GDM1 (cell line): ENCODE results near the gene ARHGAP23.
"Not testable (repeated sequence)": the region's sequence is repeated elsewhere in the genome, so short reads cannot be mapped to it uniquely, and the experiment has no call there.

Experiments used
- DNase-seq: peaks from one replicate; lab custom pipeline; 2025; lab: John Stamatoyannopoulos, UW

Gene ARHGAP23

DNA sequence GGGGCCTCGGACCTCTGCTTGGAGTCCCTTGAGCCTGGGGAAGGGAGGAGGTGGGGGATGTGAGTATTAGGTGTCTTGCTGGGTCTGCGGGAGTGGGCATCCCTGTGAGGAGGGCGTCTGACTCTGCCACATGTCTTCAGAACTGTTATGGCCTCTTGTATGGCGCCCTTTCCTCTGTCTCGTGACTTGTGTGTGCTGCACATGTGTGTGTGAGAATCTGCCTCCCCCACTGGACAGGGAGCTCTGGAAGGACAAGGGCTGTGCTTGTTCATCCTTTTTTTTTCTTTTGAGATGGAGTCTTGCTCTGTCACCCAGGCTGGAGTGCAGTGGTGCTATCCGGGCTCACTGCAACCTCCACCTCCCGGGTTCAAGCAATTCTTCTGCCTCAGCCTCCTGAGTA lies 33.4 kb downstream of the ARHGAP23 start:
- DNase-seq, result no peak

DNA sequence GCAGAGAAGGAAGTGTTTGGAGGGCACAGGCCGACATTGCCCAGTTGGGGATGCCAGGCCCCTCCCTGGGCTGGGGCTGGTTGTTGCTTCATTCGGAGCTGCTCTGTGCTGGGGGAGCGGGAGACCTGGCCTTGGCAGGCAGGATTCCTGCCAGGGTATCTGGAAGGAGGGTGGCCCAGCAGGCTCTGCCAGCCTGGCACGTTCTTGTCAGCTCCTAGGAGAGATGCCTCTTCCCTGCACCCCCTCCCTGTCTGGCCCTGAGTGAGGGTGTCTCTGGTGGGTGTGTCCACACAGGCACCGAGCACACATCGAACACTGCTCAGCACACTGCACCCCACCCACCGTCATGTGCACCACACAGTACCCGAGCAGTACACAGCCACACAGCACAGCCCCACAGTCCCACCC lies 35.2 kb downstream of the ARHGAP23 start:
- no peak for DNase-seq

DNA sequence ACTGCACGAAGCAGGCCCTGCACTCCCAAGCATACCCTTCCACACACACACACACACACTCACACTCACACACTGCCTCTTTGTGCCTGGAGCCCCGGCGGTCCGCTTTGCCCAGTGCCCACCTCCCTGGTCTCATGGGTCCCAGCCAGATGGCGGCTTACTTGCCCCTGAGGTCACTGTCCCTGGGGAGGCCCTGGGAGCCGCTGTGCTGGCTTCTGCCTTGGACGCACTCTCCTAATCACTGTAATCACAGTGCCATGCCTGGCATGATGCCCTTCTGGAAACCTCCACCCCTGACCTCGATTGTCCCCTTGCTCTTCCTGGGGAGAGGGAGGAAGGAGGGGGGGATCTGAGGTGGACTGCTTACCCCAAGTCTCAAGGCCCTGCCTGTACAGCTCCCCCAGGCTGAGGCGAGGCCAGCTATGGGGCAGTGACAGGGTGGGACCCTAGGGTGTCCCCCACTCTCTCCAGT lies 36.0 kb downstream of the ARHGAP23 start:
- no peak for DNase-seq

DNA sequence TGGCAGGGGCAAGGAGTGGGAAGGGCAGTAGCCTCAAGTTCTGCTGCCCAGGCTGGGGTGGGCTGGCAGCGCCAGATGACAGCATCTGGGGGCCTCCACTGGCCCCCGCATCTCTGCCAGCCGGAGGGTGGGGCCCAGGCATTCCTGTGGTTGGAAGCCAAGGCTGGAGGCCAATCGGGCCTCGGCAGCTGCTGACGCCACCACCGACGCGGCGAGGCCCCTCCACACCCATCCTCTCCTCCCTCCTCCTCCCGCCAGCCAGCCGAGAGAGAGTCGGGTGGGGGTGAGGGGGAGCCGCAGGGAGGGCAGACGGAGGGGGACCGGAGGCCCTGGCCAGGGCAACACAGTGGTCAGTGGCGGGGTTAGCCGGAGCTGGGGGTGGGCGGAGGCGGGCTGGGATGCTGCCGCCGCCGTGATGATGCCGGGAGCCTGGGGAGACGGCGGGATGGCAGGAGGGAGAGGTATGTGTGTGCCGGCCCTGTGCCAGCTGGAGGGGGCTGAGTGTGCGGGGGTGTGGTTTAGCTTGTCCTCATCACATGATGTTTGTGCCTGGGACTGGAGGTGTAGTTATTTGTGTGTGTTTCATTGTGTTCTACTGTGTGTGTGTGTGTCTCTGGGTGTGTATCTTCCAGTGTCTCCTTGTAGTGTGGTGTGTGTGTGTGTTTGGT lies 36.6 kb downstream of the ARHGAP23 start:
- DNase-seq, result no peak

DNA sequence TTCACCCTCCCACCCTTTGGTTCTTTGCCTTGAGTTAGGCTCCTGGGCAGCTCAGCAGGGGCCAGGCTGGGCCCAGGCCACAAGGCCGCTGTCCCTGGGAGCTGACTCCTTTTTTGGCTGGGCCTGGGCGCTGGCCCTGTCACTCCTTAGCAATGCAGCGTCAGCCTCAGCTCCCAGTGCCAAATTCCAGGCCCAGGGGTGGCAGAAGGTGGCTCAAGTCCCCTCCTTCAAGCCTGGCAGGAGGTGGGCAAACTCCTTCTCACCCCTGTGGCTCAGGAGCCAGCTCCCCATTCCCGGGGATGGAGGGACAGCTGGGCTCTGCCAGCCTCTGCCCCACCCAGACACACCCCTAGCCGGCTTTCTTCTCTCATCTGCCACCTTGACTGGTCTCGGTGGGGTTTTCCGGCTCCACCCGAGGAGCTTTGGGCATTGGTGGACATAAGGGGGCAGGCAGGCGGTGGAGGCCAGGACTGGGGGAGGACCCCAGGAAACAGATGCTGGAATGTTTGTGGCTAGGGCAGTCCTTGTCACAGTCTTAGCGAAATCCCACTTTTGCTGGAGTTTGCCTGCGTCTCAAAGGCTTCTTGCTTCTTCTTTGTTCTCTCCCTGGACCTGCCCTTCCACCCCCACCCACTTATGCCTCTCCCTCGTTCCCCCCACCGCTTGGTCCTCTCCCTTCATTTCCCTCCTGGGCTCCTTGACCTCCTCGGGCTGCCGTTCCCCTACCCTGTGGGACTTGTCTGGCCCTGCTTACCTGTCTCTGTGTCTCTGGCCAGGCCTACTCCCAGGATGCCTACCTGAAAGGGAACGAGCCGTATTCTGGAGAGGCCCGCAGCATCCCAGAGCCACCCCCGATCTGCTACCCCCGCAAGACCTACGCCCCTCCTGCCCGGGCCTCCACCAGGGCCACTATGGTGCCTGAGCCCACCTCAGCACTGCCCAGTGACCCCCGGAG lies 37.4 kb downstream of the ARHGAP23 start:
- DNase-seq, result no peak

DNA sequence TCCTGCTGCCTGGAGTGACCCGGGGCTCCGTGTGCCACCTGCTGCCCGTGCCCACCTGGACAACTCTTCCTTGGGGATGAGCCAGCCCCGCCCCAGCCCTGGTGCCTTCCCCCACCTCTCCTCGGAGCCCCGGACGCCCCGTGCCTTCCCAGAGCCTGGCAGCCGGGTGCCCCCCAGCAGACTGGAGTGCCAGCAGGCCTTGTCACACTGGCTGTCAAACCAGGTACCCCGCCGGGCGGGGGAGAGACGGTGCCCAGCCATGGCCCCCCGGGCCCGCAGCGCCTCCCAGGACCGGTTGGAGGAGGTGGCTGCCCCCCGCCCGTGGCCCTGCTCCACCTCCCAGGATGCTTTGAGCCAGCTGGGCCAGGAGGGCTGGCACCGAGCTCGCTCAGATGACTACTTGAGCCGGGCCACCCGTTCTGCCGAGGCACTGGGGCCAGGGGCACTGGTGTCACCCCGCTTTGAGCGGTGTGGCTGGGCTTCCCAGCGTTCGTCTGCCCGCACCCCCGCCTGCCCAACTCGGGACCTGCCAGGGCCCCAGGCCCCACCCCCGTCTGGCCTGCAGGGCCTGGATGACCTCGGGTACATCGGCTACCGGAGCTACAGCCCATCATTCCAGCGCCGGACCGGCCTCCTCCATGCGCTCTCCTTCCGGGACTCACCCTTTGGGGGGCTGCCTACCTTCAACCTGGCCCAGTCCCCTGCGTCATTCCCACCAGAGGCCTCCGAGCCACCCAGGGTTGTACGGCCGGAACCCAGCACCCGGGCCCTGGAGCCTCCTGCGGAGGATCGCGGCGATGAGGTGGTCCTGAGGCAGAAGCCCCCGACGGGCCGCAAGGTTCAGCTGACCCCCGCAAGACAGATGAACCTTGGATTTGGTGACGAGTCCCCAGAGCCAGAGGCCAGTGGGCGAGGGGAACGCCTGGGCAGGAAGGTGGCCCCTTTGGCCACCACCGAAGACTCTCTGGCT lies 38.4 kb downstream of the ARHGAP23 start:
- DNase-seq, result no peak

DNA sequence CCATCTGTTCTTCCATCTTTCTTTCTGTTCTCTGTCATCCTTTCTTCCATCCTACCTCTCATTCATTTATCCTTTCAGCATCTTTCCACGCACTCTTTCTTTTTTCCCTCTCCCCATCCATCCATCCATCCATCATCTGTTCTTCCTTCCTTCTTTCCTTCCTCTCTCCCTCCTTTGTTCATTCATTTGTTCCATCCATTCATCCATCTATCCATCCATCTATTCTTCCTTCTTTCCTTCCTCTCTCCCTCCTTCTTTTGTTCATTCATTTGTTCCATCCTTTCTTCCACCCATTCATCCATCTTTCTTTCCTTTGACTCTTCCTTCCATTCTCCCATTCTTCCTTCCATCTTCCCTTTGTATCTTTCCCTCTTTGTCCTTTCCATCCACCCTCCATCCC lies 39.2 kb downstream of the ARHGAP23 start:
- DNase-seq, result no peak

DNA sequence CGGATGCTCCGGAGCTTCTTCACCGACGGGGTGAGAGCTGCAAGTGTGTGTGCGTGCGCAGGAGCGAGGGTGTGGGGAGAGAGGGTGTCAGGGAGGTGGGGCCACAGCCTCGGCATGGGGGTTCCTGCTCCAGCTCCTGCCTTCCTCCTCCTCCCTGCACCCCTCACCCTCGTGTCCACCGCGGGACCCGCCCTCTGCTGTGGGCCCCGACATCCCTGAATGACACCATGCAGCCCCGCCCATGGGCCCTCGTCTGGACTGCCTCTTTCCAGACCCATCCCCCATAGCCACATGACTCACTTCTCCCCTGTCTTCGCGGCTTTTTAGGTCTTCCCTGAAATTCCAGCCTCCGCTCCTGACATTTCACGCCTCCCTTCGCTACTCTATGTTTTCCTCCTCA lies 41.6 kb downstream of the ARHGAP23 start:
- DNase-seq, result no peak

DNA sequence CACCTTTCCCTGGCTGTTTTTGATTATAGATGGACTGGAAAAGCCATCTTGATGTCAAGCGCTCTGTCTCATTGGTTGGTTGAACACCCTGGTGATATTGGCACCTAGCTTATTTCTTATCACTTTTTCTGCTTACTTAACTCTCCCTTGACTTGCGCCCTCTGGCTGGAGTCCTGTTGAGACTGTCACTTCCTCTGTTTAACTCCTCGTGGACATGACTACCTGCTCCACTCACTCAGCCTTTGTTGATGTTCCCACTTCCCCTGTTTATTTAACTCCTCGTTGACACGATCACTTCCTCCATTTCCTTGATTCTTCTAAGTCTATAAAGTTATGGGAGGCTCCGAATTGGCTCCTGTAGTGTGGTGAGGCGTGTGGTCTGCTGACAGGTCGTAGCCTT lies 43.0 kb downstream of the ARHGAP23 start:
- not testable (repeated sequence) for DNase-seq

DNA sequence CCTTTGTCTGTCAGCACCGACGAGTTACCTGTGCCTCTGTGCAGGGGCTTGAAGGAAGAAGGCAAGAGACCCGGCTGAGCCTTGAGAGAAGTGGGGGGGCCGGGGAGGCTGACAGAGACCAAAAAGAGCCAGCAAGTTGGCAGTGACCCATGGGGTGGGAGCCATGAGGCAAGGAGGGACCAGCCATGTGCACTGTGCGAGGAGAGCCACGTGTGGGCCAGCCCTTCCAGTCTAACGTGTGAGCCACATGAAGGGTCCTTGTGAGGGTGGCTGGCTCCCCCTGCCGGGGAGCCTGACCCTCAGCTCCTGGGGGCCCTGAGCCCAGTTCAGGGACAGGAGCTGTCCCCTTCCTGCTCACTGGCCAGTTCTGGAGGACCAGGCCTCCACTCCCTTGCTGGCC lies 46.4 kb downstream of the ARHGAP23 start:
- DNase-seq, result not testable (repeated sequence)

DNA sequence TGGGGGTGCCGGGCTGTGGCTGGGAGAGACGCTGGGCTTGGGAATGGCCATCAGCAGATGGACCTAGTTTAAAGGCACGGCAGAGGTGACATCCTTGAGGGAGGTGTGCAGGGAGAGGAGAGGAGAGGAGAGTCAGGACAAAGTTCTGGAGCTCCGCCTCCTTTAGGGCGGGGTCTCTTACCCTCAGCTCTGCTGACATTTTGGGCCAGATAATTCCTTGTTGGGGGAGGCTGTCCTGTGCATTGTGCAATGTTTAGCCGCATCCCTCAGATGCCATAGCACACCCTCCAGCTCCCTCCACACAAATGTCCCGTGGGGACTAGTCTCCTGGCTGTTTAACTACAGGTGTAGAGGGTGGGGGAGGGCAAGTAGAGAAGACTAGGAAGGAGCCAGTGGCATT lies 48.3 kb downstream of the ARHGAP23 start:
- no peak for DNase-seq

DNA sequence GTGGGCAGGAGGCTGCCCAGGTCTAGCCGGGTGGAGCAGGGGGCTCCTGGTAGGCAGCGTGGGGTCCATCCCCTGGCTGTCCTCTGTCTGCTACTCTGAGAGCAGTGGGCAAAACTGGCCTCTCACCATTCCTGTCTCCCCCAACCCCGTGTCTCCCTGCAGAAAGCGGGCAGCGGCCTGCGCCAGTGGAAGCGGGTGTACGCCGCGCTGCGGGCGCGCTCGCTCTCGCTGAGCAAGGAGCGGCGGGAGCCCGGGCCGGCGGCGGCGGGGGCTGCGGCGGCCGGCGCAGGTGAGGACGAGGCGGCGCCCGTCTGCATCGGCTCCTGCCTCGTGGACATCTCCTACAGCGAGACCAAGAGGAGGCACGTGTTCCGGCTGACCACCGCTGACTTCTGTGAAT lies 49.2 kb downstream of the ARHGAP23 start:
- DNase-seq, result not testable (repeated sequence)

DNA sequence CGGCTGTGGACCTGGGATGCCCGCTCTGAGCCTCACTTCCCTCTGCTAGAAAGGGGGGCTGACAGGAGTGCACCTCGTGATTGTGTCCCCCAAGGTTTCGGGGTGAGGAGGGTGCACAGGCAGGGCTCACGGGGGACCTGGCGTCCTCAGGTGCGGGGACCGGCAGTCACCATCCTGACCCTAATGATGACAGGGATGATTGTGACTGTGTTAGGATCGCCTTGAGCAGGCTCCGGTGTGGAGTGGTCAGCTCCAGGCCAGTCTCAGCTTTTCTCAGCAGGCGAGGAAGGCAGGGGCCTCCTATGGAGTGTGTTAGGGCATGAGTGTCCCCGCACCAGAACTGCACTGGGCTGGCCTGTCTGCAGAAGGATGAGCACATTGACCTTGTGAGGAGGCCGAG lies 49.7 kb downstream of the ARHGAP23 start:
- not testable (repeated sequence) for DNase-seq

DNA sequence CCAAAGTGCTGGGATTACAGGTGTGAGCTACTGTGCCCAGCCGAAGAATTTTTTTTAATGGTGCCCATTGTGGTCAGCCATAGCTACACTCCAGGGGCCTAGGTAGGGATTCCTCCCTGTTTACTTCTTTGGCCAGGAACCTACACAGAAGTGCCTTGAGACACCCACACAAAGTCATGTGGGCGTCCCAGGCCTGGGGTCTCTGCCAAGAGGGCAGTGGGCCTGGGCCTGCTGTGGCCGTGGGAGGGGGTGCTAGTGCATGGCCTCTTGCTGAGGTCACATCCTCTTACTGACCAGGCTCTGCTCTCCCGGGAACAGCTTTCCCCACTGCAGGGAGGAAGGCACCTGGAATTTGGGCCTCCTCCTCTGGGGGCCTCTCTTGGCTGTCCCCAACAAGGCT lies 50.4 kb downstream of the ARHGAP23 start:
- DNase-seq, result not testable (repeated sequence)

DNA sequence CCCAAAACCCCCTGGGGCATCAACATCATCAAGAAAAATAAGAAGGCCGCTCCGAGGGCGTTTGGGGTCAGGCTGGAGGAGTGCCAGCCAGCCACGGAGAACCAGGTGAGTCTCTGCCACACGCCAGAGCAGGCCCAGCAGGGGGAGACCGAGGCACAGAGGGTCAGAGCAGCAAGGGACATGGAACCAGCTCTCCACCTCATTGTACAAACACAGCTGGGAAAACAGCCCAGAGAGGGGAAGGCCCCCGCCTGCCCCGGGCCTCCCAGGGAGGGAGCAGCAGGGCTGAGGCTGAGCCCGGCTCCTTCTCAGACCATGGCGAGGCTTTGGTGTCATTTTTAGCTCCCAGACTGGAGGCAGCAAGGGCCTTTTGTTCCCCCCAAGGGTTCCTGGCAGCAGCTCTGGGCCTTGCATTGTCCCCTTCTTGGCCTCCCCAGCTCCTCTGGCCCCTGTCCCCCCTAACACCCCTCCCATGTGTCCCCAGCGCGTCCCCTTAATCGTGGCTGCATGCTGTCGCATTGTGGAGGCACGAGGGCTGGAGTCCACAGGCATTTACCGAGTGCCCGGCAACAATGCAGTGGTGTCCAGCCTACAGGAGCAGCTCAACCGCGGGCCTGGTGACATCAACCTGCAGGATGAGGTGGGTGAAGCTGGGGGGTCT lies 53.9 kb downstream of the ARHGAP23 start:
- not testable (repeated sequence) for DNase-seq

DNA sequence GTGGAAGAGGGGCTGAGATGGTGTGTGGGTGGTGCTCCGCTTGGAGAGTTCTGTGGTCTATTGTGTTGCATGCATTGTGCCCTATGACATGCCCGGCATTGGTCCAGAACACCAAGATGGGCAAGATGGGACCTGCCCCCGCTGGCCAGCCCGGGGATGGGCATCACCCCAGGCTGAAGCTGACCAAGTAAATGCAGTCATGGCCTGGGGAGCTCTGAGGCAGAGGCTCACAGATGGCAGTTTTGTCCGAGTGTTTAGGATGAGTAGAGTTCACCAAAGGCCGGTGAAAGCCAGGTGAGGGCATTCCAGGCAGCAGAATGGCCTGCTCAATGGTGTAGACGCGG lies 54.4 kb downstream of the ARHGAP23 start:
- not testable (repeated sequence) for DNase-seq

DNA sequence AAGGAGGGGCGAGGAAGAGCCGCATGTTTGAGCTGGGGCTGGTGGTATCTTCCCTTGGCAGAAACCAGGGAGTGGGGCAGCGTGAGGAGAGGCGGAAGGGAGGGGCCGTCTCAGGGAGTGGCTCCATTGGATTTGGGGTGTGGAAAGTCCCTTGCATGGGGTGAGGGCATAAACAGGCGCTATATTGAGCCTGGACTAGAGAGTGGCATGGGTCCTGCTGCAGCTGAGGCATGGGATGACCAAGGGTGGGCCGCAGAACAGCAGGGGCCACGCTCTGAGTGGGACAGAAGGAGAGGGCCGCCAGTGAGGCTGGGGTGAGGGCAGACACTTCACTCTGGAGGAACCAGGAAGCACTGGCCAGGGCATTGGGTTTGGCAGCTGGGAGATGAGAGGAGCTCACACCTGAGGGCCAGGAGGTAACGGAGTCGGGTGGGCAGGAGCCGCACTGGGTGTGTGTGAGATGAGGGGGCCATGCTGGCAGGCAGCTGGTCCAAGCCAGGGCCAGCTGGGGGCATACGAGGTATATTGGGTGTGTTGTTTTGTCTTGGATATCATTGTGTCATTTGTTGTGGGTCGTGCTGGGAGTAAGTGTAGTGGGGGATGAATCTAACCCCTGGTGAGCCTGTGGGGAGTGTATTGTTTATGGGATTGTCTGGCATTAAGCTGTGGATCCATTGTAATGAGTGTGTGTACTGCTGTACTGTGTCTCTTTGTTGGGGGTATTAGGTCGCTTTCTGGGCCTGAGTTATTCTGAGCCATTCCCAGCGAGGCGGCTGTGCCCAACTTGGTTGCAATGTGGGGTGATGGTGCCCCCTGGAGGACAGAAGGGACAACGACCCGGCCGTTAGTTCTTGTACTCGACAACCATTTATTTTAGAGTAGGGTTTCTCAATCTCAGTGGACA lies 56.2 kb downstream of the ARHGAP23 start:
- DNase-seq, result peak; percentile 30

DNA sequence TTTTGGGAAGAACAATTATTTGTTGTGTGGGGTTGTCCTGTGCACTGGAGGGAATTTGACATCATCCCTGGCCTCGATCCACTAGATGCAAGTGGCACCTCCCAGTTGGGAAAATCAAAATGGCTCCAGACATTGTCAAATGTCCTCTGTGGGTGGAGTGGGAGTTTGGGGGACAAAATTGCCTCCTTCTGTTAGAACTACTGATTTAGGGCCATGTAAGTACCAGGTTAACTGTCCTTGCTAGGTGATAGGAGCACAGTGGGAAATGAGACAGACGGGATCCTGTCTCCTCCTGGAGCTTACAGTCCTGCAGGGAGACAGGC lies 56.8 kb downstream of the ARHGAP23 start:
- no peak for DNase-seq

DNA sequence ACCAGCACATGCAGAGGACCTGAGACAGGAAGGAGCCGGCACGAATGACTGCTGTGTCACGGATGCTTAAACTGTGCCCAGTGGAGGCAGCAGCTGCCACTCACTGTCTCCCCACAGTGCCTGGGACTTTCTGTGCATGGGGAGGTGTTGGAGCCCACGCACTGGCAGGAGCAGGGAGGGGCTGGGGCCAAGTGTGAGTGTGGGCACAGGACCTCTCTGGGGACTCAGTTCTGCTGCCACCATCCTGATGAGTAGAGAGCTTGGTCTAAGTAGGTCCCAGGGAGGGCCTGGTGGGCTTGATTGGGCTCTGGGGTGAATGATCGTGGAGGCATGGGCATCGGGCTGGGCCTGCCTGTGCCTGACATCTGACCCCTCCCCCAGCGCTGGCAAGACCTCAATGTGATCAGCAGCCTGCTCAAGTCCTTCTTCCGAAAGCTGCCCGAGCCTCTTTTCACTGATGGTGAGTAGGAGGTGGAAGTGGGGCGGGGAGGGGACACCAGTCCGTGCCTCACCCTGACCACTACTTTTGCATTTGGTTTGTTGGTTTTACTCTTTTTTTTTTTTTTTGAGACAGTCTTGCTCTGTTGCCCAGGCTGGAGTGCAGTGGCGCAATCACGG lies 57.5 kb downstream of the ARHGAP23 start:
- not testable (repeated sequence) for DNase-seq

DNA sequence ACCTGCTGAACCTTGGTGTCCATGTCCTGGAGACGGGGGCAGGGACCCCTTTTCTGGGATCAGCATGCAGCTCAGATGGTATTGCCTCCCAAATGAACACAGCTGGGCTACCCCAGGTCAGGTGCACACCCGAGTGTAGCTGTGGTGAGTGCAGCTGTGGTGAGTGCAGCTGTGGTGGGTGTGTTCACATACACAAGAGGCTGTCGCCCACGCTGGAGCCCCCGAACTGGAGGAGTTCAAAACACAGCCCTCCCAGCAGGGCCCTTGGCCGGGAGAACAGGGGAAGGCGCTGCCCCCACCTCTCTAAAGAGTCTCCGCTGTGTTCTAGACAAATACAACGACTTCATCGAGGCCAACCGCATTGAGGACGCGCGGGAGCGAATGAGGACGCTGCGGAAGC lies 61.5 kb downstream of the ARHGAP23 start:
- not testable (repeated sequence) for DNase-seq
